H1 (cell line): ENCODE results near the gene FRMD4A. TPM values are rescaled to one million over a fixed set of nuclear protein-coding genes. Genes with fewer than 3 reads are reported as not detected.

Experiments
- CREB1 ChIP-seq: IDR thresholded peaks from 2 replicates; pipeline ENCODE4 v1.6.1; 2012; ENCODE audit warnings: inconsistent platforms
- CTCF ChIP-seq, 3 experiments: IDR thresholded peaks; 1 replicate in 2 of 3; 2 replicates in 1 of 3; pipeline versions ENCODE4 v1.5.1 to v1.6.1; 2011; ENCODE audit warnings: low read length in 3 of 3, mild to moderate bottlenecking in 3 of 3, inconsistent platforms in 2 of 3, low read depth in 1 of 3, moderate library complexity in 1 of 3; ENCODE audit not compliant: insufficient read depth in 1 of 3; ENCODE audit errors: control extremely low read depth in 1 of 3
- EGR1 ChIP-seq: IDR thresholded peaks from 2 replicates; pipeline ENCODE4 v1.6.1; 2011; ENCODE audit warnings: low read depth, low read length, borderline replicate concordance
- KDM5A ChIP-seq: fragments of 200-600 bp; IDR thresholded peaks from 2 replicates; pipeline ENCODE4 v1.7.1; 2012; ENCODE audit warnings: mild to moderate bottlenecking, low read length, inconsistent platforms, mixed read lengths
- MAFK ChIP-seq: IDR thresholded peaks from 2 replicates; pipeline ENCODE4 v1.6.1; 2012; ENCODE audit warnings: low read depth, mild to moderate bottlenecking, improper control_type of control experiment, low read length
- RAD21 ChIP-seq, 2 experiments: IDR thresholded peaks in 1 of 2; conservative IDR thresholded peaks in 1 of 2; 2 replicates each; pipeline ENCODE4 v1.6.1; 2011; ENCODE audit warnings: low read depth in 2 of 2, low read length in 2 of 2, improper control_type of control experiment in 1 of 2, inconsistent platforms in 1 of 2, mild to moderate bottlenecking in 1 of 2, moderate library complexity in 1 of 2
- SIRT6 ChIP-seq: IDR thresholded peaks from one replicate; pipeline ENCODE4 v1.7.1; 2012; ENCODE audit warnings: low read length, inconsistent platforms
- TEAD4 ChIP-seq: IDR thresholded peaks from 2 replicates; pipeline ENCODE4 v1.6.1; 2012; ENCODE audit warnings: low read depth, low read length, inconsistent platforms, mixed read lengths
- polyA plus RNA-seq, 7 experiments: library from polyadenylated mRNA; depleted of rRNA in 3 of 7; stranded (reverse) in 5 of 7; unstranded in 2 of 7; fragments of >200 nt in 5 of 7; fragments of 200-250 nt in 2 of 7; gene quantifications; 1 replicate in 5 of 7; 2 replicates in 1 of 7; 4 replicates in 1 of 7; pipeline versions ENCODE4 v1.2.1 to v1.2.3, GENCODE V29; 2011 to 2013; ENCODE audit warnings: missing spikeins in 2 of 7, mixed read lengths in 2 of 7
- total RNA-seq: library from RNA; stranded (reverse); fragmentation: NEBNext Ultra II Directional; extraction: Animal tissue kit (Norgen Biotek cat#: 25700); gene quantifications from 2 replicates; pipeline ENCODE4 v1.2.1, GENCODE V29; 2021

FRMD4A gene
- total and polyA plus RNA-seq, 2 of the 8 experiments (the other 6 are each of a cell fraction or from before 2014, with no cell fraction given) = 38.6 to 39.6 TPM

- peak in 2 of 3 experiments; percentile 3 to 5; a peak in 2 of 4 replicates for TF ChIP-seq CTCF (IDR thresholded peaks at IDR 0.05; ENCODE audit: control extremely low read depth in 1 of 3, insufficient read depth in 1 of 3, low read depth in 1 of 3, low read length in 3 of 3)
- peak in 1 of 2 experiments; percentile 8; a peak in 1 of 4 replicates for TF ChIP-seq RAD21 (IDR thresholded peaks at IDR 0.05 in 1 of 2, conservative IDR thresholded peaks at IDR 0.05 in 1 of 2; ENCODE audit: low read depth in 2 of 2, low read length in 2 of 2)
- TF ChIP-seq EGR1 = no peak
- TF ChIP-seq KDM5A = no peak
- no peak for TF ChIP-seq MAFK
- TF ChIP-seq TEAD4 = no peak
- TF ChIP-seq SIRT6 = no peak
- TF ChIP-seq CREB1 = no peak
- TF ChIP-seq, all 59 proteins: peak for 3
Observed at GRCh38 chr10:14153570-14154055, 177.1 kb downstream of the FRMD4A start (continued).
